ENCODE results near the gene CEP19. TPM values are rescaled to one million over a fixed set of nuclear protein-coding genes. Genes with fewer than 3 reads are reported as not detected.

Gene CEP19
- total and polyA plus RNA-seq, 2 of the 8 experiments (the other 6 are each of a cell fraction or from before 2014, with no cell fraction given), result 0.95 to 1.6 TPM

- TF ChIP-seq CHD7 (IDR thresholded peaks at IDR 0.05; ENCODE audit: insufficient replicate concordance, low read length), result no peak
These were observed 23.7 kb upstream of the CEP19 start (continued) for GRCh38 chr3:196735751-196736150.
